Rectal smooth muscle tissue (tissue), 1 donor: Measurements from ENCODE around the gene PRR3.
"Not testable (repeated sequence)": the region's sequence is repeated elsewhere in the genome, so short reads cannot be mapped to it uniquely, and the experiment has no call there.

Experiments
- H3K27ac ChIP-seq: one replicate; pipeline ENCODE4 v1.7.0; 2013; ENCODE audit warnings: low read depth, low read length, inconsistent platforms
- H3K27me3 ChIP-seq: one replicate; pipeline ENCODE4 v1.7.0; 2013; ENCODE audit warnings: low read length; ENCODE audit not compliant: control insufficient read depth, insufficient read depth
- H3K36me3 ChIP-seq: one replicate; pipeline ENCODE4 v1.7.0; 2013; ENCODE audit warnings: low read length; ENCODE audit not compliant: control insufficient read depth, insufficient read depth
- H3K4me1 ChIP-seq: one replicate; pipeline ENCODE4 v1.7.0; 2013; ENCODE audit warnings: low read length; ENCODE audit not compliant: control insufficient read depth, insufficient read depth
- H3K4me3 ChIP-seq: one replicate; pipeline ENCODE4 v1.7.0; 2013; ENCODE audit warnings: low read length
- H3K9ac ChIP-seq: one replicate; pipeline ENCODE4 v1.7.0; 2013; ENCODE audit warnings: low read length

Gene PRR3

DNA sequence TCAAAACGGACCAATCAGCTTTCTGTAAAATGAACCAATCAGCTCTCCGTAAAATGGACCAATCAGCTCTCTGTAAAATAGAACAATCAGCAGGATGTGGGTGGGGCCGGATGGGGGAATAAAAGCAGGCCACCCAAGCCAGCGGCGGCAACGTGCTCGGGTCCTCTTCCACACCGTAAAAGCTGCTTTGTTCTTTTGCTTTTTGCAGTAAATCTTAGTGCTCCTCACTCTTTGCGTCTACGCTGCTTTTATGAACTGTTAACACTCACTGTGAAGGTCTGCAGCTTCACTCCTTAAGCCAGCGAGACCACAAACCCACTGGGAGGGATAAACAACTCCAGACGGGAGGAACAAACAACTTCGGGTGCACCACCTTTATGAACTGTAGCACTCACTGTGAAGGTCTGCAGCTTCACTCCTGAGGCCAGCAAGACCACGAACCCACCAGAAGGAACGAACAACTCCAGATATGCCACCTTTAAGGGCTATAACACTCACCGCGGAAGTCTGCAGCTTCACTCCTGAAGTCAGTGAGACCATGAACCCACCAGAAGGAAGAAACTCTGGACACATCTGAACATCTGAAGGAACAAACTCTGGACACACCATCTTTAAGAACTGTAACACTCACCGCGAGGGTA, 38.5 kb upstream of the PRR3 start:
- H3K9ac ChIP-seq, H3K27me3 ChIP-seq, H3K27ac ChIP-seq, H3K4me3 ChIP-seq, H3K4me1 ChIP-seq, H3K36me3 ChIP-seq: not testable (repeated sequence)

DNA sequence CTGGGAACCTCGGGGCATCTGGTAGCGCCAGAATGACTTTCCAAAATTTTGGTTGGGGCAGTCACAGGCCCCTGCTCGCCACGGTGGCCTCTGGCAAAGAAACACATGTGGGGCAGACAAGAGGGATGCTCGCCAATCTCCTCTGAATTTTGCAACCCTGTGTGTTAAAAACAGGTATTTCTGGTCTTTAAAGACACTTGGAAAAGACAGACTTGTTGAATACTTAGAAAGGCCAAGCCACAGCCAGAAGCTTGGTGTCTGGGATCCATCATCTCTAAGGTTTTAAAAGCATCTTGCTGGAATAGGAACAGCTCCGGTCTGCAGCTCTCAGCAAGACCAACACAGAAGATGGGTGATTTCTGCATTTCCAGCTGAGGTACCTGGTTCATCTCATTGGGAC, 36.6 kb upstream of the PRR3 start:
- H3K9ac ChIP-seq: no peak overlapping the region
- no peak overlapping the region for H3K4me3 ChIP-seq
- H3K4me1 ChIP-seq: peaks cover 9% of the 10 kb centered on the region
- H3K27ac ChIP-seq: peak overlapping the region; percentile 77
- no peaks in the 10 kb centered on the region for H3K36me3 ChIP-seq
- H3K27me3 ChIP-seq: no peaks in the 10 kb centered on the region

DNA sequence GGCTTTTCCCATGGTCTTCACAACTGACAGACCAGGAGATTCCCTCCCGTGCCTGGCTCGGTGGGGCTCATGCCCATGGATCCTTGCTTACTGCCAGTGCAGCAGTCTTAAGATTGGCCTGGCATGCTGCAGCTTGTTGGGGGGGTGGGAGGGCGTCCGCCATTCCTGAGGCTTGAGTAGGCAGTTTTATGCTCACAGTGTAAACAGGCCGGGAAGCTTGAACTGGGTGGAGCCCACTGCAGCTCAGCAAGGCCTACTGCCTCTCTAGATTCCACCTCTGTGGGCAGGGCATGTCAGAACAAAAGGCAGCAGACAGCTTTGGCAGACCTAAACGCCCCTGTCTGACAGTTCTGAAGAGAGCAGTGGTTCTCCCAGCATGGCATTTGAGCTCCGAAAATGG, 36.0 kb upstream of the PRR3 start:
- H3K4me3 ChIP-seq, H3K9ac ChIP-seq, H3K36me3 ChIP-seq, H3K4me1 ChIP-seq, H3K27me3 ChIP-seq: not testable (repeated sequence)
- H3K27ac ChIP-seq: peak overlapping the region; percentile 77

DNA sequence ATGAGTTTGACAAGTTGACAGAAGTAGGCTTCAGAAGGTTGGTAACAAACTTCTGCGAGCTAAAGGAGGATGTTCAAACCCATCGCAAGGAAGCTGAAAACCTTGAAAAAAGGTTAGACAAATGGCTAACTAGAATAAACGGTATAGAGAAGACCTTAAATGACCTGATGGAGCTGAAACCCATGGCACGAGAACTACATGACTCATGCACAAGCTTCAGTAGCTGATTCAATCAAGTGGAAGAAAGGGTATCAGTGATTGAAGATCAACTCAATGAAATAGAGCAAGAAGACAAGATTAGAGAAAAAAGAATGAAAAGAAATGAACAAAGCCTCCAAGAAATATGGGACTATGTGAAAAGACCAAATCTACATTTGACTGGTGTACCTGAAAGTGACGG, 35.1 kb upstream of the PRR3 start:
- not testable (repeated sequence) for H3K27me3 ChIP-seq, H3K4me1 ChIP-seq, H3K4me3 ChIP-seq, H3K9ac ChIP-seq, H3K27ac ChIP-seq, H3K36me3 ChIP-seq

DNA sequence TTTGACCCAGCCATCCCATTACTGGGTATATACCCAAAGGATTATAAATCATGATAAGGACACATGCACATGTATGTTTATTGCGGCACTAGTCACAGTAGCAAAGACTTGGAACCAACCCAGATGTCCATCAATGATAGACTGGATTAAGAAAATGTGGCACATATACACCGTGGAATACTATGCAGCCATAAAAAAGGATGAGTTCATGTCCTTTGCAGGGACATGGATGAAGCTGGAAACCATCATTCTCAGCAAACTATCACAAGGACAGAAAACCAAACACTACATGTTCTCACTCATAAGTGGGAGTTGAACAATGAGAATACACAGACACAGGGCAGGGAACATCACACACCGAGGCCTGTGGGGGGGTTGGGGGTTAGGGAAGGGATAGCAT, 30.7 kb upstream of the PRR3 start:
- H3K4me3 ChIP-seq, H3K27ac ChIP-seq, H3K4me1 ChIP-seq, H3K27me3 ChIP-seq, H3K36me3 ChIP-seq, H3K9ac ChIP-seq: not testable (repeated sequence)

DNA sequence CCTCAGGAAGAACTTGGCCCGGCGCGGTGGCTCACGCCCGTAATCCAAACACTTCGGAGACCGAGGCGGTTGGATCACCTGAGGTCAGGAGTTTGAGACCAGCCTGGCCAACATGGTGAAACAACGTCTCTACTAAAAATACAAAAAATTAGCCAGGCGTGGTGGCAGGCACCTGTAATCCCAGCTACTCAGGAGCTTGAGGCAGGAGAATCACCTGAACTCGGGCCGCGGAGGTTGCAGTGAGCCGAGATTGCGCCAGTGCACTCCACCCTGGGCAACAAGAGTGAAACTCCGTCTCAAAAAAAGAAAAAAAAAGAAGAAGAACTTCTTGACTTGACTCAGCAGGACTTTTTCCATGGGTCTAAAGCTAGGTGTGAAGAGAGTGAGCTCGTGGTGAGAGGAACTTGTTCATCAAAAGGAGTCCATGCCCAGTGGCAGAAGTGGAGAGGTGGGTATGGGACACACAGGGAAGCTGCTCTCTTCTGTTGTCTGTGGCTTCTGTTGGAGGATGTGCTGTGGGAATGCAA, 27.7 kb upstream of the PRR3 start:
- H3K36me3 ChIP-seq, H3K27me3 ChIP-seq, H3K9ac ChIP-seq, H3K27ac ChIP-seq, H3K4me1 ChIP-seq, H3K4me3 ChIP-seq: not testable (repeated sequence)

DNA sequence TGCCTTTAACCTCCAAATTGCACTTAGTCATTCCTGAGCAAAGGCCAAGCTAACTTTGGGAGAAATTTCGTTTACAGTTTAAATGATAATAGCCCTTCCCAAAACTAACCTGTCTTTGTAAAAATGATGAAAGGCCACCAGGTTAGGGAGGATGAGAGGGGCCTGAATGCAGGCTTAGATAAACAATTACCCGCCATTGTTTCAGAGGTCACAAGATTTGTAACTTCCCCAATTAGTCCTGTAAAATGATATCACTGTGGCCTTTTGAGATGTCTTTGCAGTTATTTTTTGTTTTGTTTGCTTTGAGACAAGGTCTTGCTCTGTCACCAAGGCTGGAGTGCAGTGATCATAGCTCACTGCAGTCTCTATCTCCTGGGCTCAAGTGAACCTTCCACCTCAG, 27.1 kb upstream of the PRR3 start:
- no peak overlapping the region for H3K27ac ChIP-seq
- H3K4me3 ChIP-seq: no peak overlapping the region
- no peaks in the 10 kb centered on the region for H3K27me3 ChIP-seq
- no peaks in the 10 kb centered on the region for H3K36me3 ChIP-seq
- H3K4me1 ChIP-seq: no peaks in the 10 kb centered on the region
- H3K9ac ChIP-seq: no peak overlapping the region

DNA sequence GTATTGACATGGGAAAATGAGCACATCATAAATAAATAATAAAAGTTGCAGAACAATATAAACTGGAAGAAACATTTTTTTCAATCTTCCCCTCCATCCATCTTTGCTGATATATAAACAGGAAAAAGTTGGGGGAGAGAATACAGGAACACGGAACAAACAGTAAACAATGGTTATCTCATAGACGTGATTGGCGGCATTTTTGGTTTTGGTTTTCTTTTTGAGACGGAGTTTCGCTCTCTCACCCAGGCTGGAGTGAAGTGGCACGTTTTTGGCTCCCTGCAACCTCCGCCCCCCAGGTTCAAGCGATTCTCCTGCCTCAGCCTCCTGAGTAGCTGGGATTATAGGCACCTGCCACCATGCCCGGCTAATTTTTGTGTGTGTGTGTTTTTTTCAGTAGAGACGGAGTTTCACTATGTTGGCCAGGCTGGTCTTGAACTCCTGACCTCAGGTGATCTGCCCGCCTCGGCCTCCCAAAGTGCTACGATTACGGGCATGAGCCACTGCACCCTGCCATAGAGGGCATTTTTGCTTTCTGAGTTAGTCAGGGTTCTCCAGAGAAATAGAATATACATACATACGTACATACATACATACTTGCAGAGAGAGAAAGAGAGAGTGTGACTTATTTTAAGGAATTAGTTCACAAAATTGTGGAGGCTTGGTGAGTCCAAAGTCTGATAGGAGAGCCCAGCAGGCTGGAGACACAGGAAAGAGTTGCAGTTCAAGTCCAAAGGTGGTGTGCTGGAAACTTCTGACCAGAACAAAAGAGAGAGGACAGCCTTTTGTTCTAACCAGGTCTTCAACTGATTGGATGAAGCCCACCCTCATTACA, 23.4 kb upstream of the PRR3 start:
- H3K36me3 ChIP-seq: no peaks in the 10 kb centered on the region
- no peaks in the 10 kb centered on the region for H3K27me3 ChIP-seq
- H3K9ac ChIP-seq: no peak overlapping the region
- no peak overlapping the region for H3K27ac ChIP-seq
- no peaks in the 10 kb centered on the region for H3K4me1 ChIP-seq
- H3K4me3 ChIP-seq: no peak overlapping the region

DNA sequence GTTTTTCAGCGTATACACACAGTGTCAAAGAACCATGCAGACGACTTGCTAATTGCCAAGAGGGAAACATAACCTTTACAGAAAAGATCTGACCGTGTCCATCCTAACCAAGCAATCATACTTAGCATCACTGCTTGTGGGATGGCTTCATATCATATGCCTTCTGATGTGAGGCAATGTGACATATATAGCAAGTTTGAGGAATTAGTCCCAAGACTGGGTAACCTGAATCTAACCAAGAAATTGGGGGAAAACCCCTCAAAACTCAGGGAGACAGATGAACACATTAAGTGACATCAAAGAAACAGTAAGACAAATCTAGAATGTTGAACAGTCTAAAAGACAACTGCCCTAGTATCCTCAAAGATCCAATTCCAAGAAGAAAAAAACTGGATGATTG, 19.2 kb upstream of the PRR3 start:
- Histone ChIP-seq H3K27me3 (no peaks in the 10 kb centered on the region), H3K9ac (no peak overlapping the region), H3K4me1 (peaks cover 2% of the 10 kb centered on the region), H3K36me3 (no peaks in the 10 kb centered on the region), H3K27ac (no peak overlapping the region), H3K4me3 (no peak overlapping the region)

DNA sequence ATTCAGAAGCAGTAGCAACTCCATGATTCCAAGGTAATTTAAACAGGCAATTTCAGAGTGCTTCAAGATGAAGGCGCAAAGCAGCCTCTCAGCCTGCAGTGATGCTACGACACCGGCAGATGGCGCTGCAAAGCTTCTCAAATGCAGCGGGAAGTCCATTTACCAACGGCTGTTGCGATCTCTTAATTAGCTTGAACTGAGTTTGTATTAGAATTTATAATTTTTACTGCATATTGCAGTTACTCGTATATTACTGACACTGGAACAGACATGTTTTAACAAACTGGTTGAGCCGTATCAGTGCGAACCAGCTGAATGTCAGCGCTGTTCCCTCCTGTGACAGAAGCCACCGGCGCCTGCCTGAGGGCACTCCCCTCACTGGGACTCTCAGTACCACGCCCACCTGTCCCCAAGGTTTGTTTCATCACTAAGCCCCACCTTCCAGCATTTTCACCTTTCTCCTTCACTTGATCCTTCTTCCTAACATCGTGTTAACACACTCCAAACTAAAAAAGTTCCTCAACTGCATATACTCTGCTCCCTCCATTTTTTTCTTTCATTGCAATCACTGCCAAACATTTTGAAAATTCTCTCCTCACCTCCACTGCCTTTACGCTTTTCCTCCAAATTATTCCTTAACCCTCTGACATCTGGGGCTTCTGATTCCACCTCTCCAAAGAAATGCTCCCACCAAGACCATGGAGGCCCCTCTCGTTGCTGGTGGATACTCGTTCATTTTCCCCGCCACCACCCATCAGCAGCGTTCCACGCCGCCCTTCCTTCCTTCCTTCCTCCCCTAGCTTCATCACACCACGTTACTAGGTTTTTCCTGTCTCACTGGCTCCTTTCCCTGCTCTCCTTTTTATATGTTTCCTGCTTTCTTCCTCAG, 15.3 kb upstream of the PRR3 start:
- peak overlapping the region; percentile 38 for H3K4me3 ChIP-seq
- H3K36me3 ChIP-seq: peaks cover 9% of the 10 kb centered on the region
- H3K27me3 ChIP-seq: no peaks in the 10 kb centered on the region
- peaks cover 2% of the 10 kb centered on the region for H3K4me1 ChIP-seq
- H3K27ac ChIP-seq: no peak overlapping the region
- no peak overlapping the region for H3K9ac ChIP-seq

DNA sequence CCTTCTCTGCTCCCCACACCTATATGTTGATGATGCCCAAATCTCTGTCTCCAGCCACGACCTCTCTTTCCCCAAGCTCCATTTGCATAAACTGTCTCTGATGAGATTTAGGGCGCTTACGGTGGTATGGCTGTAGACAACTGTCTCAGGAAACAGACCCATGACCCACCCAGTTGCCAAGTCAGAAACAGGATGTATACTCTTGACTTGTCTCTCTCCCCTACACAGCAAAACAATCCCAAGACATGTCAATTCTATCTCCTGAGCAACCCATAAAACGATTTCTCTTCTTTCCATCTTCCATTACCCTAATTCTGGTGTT, 14.7 kb upstream of the PRR3 start:
- peaks cover 2% of the 10 kb centered on the region for H3K4me1 ChIP-seq
- H3K4me3 ChIP-seq: peak overlapping the region; percentile 38
- peaks cover 14% of the 10 kb centered on the region for H3K36me3 ChIP-seq
- H3K27me3 ChIP-seq: no peaks in the 10 kb centered on the region
- H3K9ac ChIP-seq: no peak overlapping the region
- no peak overlapping the region for H3K27ac ChIP-seq

DNA sequence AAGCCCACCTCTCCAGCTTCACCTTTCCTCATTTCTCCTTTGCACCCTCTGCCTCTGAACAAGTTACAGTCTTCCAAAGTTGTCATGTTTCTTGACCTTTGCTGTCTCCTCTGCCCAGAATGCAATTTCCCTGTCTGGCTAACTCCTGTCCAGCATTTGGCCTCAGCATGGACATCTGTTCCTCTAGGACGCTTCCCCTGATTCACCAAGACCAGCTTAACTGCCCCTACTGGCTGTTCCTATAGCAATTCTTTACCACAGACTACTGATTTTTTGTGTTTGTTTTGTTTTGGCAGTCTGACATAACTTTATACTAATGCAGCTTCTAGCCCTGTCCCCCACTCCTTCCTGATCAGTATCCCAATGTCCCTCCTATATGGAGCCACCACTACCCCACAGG, 14.2 kb upstream of the PRR3 start:
- H3K27ac ChIP-seq: no peak overlapping the region
- no peak overlapping the region for H3K9ac ChIP-seq
- H3K4me3 ChIP-seq: no peak overlapping the region
- peaks cover 14% of the 10 kb centered on the region for H3K36me3 ChIP-seq
- H3K4me1 ChIP-seq: peaks cover 2% of the 10 kb centered on the region
- H3K27me3 ChIP-seq: no peaks in the 10 kb centered on the region
